GM20431 (cell line): ENCODE results near the gene ZFAND3.

Experiments used
- in situ Hi-C: fragments of 300-500 bp; cut with MseI, MboI; formaldehyde crosslinking; loops from one replicate; pipeline ENCODE4 v1.15.0; 2020; ENCODE audit warnings: low sequenced_read_pairs; ENCODE audit not compliant: unreplicated experiment

Gene ZFAND3

GRCh38 chr6:38055203-38055589 is 235.7 kb downstream of the ZFAND3 start:
- in situ Hi-C loops, result no loop called here

GRCh38 chr6:38056361-38056760 is 236.8 kb downstream of the ZFAND3 start:
- in situ Hi-C loops, result no loop called here

GRCh38 chr6:38057994-38058393 is 238.5 kb downstream of the ZFAND3 start:
- in situ Hi-C loops, result no loop called here

- in situ Hi-C loops, result no loop called here
These were observed 242.5 kb downstream of the ZFAND3 start for GRCh38 chr6:38062066-38062465.

GRCh38 chr6:38063973-38064372 is 244.4 kb downstream of the ZFAND3 start:
- in situ Hi-C loops, result no loop called here

GRCh38 chr6:38064431-38064830 is 244.9 kb downstream of the ZFAND3 start:
- in situ Hi-C loops, result no loop called here

- in situ Hi-C loops, result no loop called here
These were observed 246.3 kb downstream of the ZFAND3 start for GRCh38 chr6:38065734-38066305.

GRCh38 chr6:38067263-38067980 is 247.9 kb downstream of the ZFAND3 start:
- in situ Hi-C loops, result no loop called here

GRCh38 chr6:38068854-38069590 is 249.5 kb downstream of the ZFAND3 start:
- in situ Hi-C loops, result no loop called here

- in situ Hi-C loops, result no loop called here
These were observed 258.0 kb downstream of the ZFAND3 start for GRCh38 chr6:38077488-38078030.

- in situ Hi-C loops, result no loop called here
These were observed 259.1 kb downstream of the ZFAND3 start for GRCh38 chr6:38078671-38079070.

- in situ Hi-C loops, result no loop called here
These were observed 259.6 kb downstream of the ZFAND3 start for GRCh38 chr6:38079107-38079506.

GRCh38 chr6:38079537-38079936 is 260.0 kb downstream of the ZFAND3 start:
- in situ Hi-C loops, result no loop called here

- in situ Hi-C loops, result no loop called here
These were observed 260.8 kb downstream of the ZFAND3 start for GRCh38 chr6:38080360-38080759.

- in situ Hi-C loops, result no loop called here
These were observed 261.4 kb downstream of the ZFAND3 start for GRCh38 chr6:38080889-38081288.

- in situ Hi-C loops, result no loop called here
These were observed 265.5 kb downstream of the ZFAND3 start for GRCh38 chr6:38085031-38085430.

- in situ Hi-C loops, result no loop called here
These were observed 266.8 kb downstream of the ZFAND3 start for GRCh38 chr6:38086346-38086745.

- in situ Hi-C loops, result no loop called here
These were observed 268.5 kb downstream of the ZFAND3 start for GRCh38 chr6:38088010-38088409.

- in situ Hi-C loops, result no loop called here
These were observed 269.3 kb downstream of the ZFAND3 start for GRCh38 chr6:38088829-38089228.

- in situ Hi-C loops, result no loop called here
These were observed 272.1 kb downstream of the ZFAND3 start for GRCh38 chr6:38091613-38092012.

GRCh38 chr6:38092465-38092864 is 272.9 kb downstream of the ZFAND3 start:
- in situ Hi-C loops, result no loop called here
